COLO829 (cell line): ENCODE measurements around the gene ASIC4.

Source experiments
- DNase-seq: peaks from one replicate; pipeline ENCODE4 v3.0.0; 2012; ENCODE audit warnings: low spot score

ASIC4 gene

DNA sequence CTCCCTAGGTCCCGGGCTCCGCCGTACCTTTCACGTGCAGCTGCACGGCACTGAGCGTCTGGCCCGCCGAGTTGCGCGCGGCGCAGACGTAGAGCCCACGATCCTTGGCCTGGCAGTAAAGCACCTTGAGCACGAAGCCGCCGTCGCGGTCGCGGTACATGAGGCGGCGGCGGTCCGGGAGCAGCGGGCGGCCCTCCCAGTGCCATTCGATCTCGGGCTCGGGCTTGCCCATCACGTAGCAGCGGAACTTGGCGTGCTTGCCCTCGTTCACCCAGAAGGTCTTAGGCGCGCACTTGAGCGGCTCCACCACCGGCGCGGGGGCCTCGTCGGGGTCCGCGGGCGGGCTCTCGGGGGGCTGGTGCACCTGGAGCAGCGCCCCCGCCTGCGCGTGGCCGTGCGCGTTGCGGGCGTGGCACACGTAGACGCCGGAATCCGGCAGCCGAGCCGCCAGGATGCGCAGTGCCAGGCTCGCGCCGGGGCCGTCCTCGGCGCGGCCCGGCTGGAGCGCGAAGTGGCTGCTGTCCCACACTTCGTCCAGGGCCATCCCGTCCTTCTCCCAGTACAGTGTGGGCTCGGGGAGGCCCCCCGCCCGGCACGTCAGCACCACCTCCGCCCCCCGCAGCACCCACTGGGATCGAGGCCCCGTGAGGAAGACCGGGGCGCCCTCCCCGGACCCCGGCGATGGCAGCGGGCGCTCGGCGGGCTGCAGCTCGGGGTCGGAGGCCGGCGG is 56.1 kb downstream of the ASIC4 start:
- DNase-seq: no peak

GRCh38 chr2:219570924-219571310 is 56.6 kb downstream of the ASIC4 start:
- no peak for DNase-seq

- DNase-seq: peak; percentile 53
Observed at GRCh38 chr2:219571311-219572236, 57.3 kb downstream of the ASIC4 start, which contains the start of gene OBSL1. OBSL1 (minus strand) TSS chr2:219571539; CDS start chr2:219571232, 307 bp downstream.

GRCh38 chr2:219572237-219573001 is 58.1 kb downstream of the ASIC4 start, which contains the start of gene INHA:
INHA (plus strand) TSS chr2:219572310; CDS start chr2:219572375, 65 bp downstream.
- DNase-seq: no peak

- no peak for DNase-seq
Observed at GRCh38 chr2:219573166-219573565, 58.9 kb downstream of the ASIC4 start.

DNA sequence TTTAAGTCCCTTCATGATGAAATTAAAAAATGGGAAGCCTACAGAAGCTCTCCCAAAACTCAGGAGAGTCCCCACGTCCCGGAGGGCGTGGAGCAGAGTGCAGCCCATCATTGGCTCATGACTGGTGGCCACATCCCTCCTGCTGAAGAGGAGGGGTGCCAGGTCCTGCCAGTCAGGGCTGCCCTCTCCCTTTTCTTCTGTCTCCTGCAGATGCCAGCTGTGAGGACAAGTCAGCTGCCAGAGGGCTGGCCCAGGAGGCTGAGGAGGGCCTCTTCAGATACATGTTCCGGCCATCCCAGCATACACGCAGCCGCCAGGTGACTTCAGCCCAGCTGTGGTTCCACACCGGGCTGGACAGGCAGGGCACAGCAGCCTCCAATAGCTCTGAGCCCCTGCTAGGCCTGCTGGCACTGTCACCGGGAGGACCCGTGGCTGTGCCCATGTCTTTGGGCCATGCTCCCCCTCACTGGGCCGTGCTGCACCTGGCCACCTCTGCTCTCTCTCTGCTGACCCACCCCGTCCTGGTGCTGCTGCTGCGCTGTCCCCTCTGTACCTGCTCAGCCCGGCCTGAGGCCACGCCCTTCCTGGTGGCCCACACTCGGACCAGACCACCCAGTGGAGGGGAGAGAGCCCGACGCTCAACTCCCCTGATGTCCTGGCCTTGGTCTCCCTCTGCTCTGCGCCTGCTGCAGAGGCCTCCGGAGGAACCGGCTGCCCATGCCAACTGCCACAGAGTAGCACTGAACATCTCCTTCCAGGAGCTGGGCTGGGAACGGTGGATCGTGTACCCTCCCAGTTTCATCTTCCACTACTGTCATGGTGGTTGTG is 60.4 kb downstream of the ASIC4 start:
- DNase-seq: no peak

DNA sequence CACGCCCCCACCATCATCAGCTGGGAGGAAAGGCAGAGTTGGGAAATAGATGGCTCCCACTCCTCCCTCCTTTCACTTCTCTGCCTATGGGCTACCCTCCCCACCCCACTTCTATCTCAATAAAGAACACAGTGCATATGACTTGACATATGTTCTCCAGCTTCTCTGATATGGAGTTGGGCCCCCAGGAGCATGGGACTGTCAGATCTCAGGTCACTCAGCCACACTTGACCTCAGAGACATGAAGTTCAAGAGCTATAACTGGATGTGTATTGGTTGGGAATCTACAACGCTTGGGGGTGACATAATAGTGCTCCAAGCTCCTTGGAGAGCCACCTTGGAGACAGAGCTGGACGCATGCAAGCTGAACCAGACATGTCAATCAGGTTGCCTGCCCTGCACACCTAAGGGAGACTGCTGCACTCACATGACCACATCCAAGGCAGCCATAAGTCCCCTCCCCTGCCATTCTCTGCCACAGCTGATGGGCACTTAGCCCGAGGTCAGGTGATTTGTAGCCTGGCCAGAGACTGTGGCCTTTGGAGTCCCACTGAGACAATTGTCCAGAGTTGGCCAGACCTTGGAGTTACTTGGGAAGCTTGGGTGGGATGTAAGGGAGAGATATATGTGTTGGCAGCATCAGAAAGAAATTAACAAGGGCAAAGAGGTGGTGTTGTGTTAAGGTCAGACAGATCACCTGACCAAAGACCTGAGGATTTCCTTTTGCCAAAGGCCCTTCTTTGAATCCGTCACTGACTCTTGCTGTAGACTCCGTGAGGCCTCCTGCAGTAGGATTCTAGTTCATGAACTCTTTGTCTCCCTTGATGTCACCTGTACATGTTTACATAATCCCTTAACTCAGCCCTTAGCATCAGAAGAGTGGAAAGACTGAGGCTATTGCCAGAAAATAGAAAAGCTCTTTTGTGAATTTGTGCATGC is 61.6 kb downstream of the ASIC4 start:
- no peak for DNase-seq

DNA sequence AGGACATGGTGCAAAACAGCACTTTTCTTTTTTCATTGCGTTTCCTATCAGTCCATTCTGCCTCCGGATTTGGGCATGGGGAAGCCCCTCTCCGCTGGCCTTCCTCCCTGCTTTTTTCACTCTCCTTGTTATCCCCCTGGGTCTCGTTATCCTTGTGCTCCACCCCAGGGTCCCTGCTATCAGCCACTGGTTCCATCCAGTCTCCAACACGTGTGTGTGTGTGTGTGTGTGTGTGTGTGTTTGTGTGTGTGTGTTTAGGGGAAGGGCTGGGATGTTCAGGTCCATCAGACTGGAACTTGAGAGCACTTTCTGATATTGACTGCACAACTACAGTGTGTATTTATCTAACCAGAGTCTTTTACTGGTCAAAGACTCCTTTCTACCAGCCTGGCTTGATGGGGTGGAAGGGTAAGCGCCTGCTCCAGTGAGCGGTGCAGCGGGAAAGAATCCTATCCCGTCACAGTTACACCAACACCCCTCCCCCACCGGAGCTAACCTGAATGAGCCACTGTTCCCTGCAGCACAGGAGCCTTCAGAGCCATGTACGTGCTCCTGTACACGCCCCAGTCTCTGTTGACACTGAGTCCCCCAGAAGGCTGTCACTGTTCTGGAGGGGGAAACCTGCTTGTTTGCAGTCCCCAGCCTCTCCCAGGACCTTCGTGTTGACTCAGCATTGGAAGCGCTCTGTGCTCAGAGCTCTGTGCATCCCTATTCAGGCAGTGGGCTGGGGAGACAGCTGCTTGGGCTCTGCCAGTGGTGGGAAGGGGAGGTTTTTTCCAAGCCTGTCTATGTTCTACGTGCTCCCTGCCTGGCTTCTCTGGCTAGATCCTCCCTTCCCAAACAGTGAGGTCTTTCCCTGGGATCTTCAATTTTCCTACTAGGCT is 62.5 kb downstream of the ASIC4 start:
- peak; percentile 79 for DNase-seq

DNA sequence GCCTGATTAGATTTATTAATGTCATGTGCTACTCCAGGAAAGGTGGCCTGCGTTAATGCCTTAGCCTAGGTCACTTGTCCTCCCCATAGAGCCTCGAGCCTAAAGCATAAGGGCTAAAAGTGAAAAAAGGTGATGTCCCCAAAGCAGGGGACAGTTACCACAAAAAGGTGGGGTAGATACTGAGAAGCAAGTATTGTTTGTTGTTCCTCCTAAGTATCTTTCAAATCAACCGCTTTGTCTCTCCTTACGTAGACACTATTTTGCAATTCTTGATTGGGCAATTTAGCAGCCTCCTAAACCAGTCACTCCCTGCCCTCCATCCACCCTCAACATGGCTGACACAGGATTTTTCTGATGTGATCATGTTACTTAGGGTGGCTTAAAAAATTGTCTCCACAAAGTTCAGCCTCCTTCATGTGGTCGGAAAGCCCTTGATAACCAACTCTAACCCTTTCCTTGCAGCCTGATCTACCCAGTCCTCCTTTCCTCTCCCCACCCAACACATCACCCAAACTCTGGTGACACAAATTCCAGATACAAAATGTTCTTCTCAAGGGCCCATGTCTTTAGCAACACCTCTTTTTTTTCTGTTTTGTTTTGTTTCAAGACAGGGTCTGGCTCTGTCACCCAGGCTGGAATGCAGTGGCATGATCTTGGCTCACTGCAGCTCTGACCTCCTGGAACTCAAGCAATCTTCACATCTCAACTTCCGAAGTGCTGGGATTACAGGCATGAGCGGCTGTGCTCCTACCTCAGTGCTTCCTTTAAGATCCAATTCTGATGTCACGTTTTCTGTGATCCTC is 64.7 kb downstream of the ASIC4 start:
- DNase-seq: no peak

DNA sequence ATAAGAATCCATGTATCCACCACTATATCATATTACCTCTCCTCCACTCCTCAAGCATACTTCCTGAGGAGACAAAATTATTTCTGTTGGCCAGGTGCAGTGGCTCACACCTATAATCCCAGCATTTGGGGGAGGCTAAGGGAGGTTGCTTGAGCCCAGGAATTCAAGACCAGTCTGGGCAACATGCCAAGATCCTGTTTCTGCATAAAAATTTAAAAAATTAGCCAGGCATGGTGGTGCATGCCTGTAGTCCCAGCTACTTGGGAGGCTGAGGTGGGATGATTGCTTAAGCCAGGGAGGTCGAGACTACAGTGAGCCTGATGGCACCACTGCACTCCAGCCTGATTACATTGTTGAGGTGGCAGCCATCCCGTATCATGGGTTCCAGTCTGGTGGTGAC is 67.1 kb downstream of the ASIC4 start:
- DNase-seq: no peak
